NCI-H446 (cell line): ENCODE measurements around the gene ZAP70.

ENCODE experiments used
- DNase-seq, 2 experiments: peaks; one replicate each; lab custom pipeline; 2025; lab: John Stamatoyannopoulos, UW

Gene ZAP70

GRCh38 chr2:97734061-97735051 lies 21.0 kb downstream of the ZAP70 start:
- DNase-seq = no peak

- DNase-seq = no peak
Observed at GRCh38 chr2:97735161-97735561, 21.8 kb downstream of the ZAP70 start.

GRCh38 chr2:97736185-97736584 lies 22.8 kb downstream of the ZAP70 start:
- no peak for DNase-seq

GRCh38 chr2:97736608-97737330 lies 23.4 kb downstream of the ZAP70 start:
- no peak for DNase-seq

GRCh38 chr2:97737421-97738178 lies 24.2 kb downstream of the ZAP70 start:
- DNase-seq = no peak

- DNase-seq = no peak
Observed at GRCh38 chr2:97738179-97739019, 25.0 kb downstream of the ZAP70 start.

- no peak for DNase-seq
Observed at GRCh38 chr2:97739020-97739892, 25.9 kb downstream of the ZAP70 start.

- DNase-seq = no peak
Observed at GRCh38 chr2:97739893-97740245, 26.5 kb downstream of the ZAP70 start.

- no peak for DNase-seq
Observed at GRCh38 chr2:97740590-97741182, 27.3 kb downstream of the ZAP70 start.

GRCh38 chr2:97741251-97741650 lies 27.9 kb downstream of the ZAP70 start:
- DNase-seq = no peak

- no peak for DNase-seq
Observed at GRCh38 chr2:97741686-97742085, 28.3 kb downstream of the ZAP70 start.

- DNase-seq = peak in 1 of 2 experiments; percentile 26
Observed at GRCh38 chr2:97742381-97742847, 29.0 kb downstream of the ZAP70 start.

GRCh38 chr2:97743913-97744312 lies 30.5 kb downstream of the ZAP70 start:
- no peak for DNase-seq

GRCh38 chr2:97745474-97746174 lies 32.2 kb downstream of the ZAP70 start:
- no peak for DNase-seq

GRCh38 chr2:97747285-97747684 lies 33.9 kb downstream of the ZAP70 start:
- DNase-seq = no peak

- DNase-seq = peak in 1 of 2 experiments; percentile 75
Observed at GRCh38 chr2:97747716-97748115, 34.3 kb downstream of the ZAP70 start.

GRCh38 chr2:97749581-97749980 lies 36.2 kb downstream of the ZAP70 start:
- DNase-seq = no peak

GRCh38 chr2:97750017-97750416 lies 36.6 kb downstream of the ZAP70 start:
- no peak for DNase-seq

- DNase-seq = no peak
Observed at GRCh38 chr2:97751752-97752151, 38.4 kb downstream of the ZAP70 start.
